ENCODE results near the gene SLC35G4. TPM values are rescaled to one million over a fixed set of nuclear protein-coding genes. Genes with fewer than 3 reads are reported as not detected.
A peak's percentile ranks its signal among the peaks of the same experiment; 100 is the strongest.

SLC35G4 gene
- total and polyA plus RNA-seq, 7 donors = not detected

DNA sequence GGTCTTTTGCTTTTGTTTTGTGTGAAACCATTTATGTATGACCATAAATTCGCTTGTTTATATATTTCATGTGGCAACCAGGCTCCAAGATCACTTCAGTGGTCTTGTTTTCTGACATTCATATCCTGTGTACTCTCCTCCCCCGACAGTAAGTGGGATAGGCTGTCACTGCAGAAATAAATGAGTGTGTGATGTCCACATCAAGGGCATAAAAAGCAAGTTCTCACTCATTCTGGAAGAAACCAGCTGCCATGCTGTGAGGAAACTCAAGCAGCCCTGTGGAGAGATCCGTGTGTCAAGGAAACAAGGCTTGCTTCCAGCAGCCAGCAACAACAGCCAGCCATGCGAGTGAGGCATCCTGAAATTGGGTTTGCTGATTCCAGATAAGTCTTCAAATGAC, 40.4 kb downstream of the SLC35G4 start:
- no peaks in the 10 kb centered on the region for H3K36me3 ChIP-seq (ENCODE audit: insufficient read depth in 1 of 2, low read depth in 1 of 2)
- TF ChIP-seq, protein P1, sequence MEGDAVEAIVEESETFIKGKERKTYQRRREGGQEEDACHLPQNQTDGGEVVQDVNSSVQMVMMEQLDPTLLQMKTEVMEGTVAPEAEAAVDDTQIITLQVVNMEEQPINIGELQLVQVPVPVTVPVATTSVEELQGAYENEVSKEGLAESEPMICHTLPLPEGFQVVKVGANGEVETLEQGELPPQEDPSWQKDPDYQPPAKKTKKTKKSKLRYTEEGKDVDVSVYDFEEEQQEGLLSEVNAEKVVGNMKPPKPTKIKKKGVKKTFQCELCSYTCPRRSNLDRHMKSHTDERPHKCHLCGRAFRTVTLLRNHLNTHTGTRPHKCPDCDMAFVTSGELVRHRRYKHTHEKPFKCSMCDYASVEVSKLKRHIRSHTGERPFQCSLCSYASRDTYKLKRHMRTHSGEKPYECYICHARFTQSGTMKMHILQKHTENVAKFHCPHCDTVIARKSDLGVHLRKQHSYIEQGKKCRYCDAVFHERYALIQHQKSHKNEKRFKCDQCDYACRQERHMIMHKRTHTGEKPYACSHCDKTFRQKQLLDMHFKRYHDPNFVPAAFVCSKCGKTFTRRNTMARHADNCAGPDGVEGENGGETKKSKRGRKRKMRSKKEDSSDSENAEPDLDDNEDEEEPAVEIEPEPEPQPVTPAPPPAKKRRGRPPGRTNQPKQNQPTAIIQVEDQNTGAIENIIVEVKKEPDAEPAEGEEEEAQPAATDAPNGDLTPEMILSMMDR (IDR thresholded peaks at IDR 0.05) = no peak
- no peak for DNase-seq
- H3K4me3 ChIP-seq = no peak overlapping the region
- H3K9me3 ChIP-seq = peaks cover 5% of the 10 kb centered on the region
- peaks cover 0 to 14% (median 0%) of the 10 kb centered on the region in 3 donors for H3K27me3 ChIP-seq (ENCODE audit: insufficient read depth in 3 of 3, low read length in 2 of 3)
- intact Hi-C loops (cut with DNase I) = loop anchor here (5.0 to 10.0 kb wide), 2 partner anchors 225 to 387 kb away; no protein-coding TSS in a partner anchor
- no peaks in the 10 kb centered on the region for H3K4me1 ChIP-seq
- no peak for ATAC-seq
- H3K27ac ChIP-seq = no peak overlapping the region
- 65 to 68% (median 67%) methylated on average over 4 of the region's 4 CpGs for WGBS, 3 donors

DNA sequence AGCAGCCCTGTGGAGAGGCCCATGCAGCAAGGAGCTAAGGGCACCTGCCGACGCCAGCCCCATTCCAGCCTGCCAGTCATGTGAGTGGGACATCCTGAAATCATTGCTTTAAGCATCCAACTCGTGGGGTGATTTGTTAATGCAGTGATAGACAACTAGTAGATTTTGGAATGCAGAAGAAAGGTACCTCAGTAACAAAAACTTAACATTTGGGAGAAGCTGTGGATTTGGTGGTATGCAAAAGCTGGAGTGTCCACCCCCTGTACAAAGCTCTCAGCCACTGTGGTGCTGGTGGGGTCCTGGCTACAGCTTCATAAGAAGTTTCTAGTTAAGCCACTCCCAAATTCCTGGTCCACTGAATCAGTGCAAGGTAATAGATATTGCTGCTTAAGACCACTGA, 42.5 kb downstream of the SLC35G4 start:
- no peak for DNase-seq
- TF ChIP-seq, protein P1 (IDR thresholded peaks at IDR 0.05) = no peak
- no peak overlapping the region for H3K27ac ChIP-seq
- H3K4me1 ChIP-seq = no peaks in the 10 kb centered on the region
- intact Hi-C loops (cut with DNase I) = loop anchor here (5.0 to 10.0 kb wide), 2 partner anchors 223 to 385 kb away; no protein-coding TSS in a partner anchor
- 70 to 76% (median 75%) methylated on average over 3 of the region's 3 CpGs for WGBS, 3 donors
- no peak for ATAC-seq
- H3K9me3 ChIP-seq = peaks cover 5% of the 10 kb centered on the region
- H3K4me3 ChIP-seq = no peak overlapping the region
- H3K27me3 ChIP-seq (ENCODE audit: insufficient read depth in 3 of 3, low read length in 2 of 3) = peaks cover 0 to 19% (median 0%) of the 10 kb centered on the region in 3 donors
- no peaks in the 10 kb centered on the region for H3K36me3 ChIP-seq (ENCODE audit: insufficient read depth in 1 of 2, low read depth in 1 of 2)

DNA sequence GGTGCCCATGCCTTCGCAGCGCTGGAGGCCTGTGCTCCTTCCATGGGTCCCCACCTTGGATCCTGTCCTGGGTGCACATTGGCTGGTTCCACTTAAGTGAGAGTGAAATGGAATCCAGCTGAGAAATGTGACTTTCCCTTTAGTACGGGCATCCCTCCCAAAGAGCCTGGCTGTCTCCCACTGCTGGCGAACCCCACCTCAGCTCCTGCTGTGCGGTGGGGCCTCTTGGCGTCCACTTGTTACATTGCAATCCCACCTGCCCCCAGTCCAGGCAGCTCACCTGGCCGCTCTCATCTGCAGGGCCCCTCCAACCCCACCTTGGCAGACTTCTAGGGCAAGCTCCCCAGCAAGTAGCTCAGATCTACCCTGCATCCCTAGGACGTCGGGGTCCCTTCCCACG, 44.1 kb downstream of the SLC35G4 start:
- H3K27me3 ChIP-seq (ENCODE audit: insufficient read depth in 3 of 3, low read length in 2 of 3) = peaks cover 0 to 19% (median 0%) of the 10 kb centered on the region in 3 donors
- 68 to 75% (median 68%) methylated on average over 10 of the region's 10 CpGs for WGBS, 3 donors
- ATAC-seq (no peak), DNase-seq (no peak)
- TF ChIP-seq, protein P1 (IDR thresholded peaks at IDR 0.05) = no peak
- intact Hi-C loops (cut with DNase I) = loop anchor here (5.0 to 10.0 kb wide), 2 partner anchors 221 to 384 kb away; no protein-coding TSS in a partner anchor
- H3K4me1 ChIP-seq = no peaks in the 10 kb centered on the region
- peaks cover 5% of the 10 kb centered on the region for H3K9me3 ChIP-seq
- H3K4me3 ChIP-seq = no peak overlapping the region
- H3K36me3 ChIP-seq (ENCODE audit: insufficient read depth in 1 of 2, low read depth in 1 of 2) = no peaks in the 10 kb centered on the region
- no peak overlapping the region for H3K27ac ChIP-seq

DNA sequence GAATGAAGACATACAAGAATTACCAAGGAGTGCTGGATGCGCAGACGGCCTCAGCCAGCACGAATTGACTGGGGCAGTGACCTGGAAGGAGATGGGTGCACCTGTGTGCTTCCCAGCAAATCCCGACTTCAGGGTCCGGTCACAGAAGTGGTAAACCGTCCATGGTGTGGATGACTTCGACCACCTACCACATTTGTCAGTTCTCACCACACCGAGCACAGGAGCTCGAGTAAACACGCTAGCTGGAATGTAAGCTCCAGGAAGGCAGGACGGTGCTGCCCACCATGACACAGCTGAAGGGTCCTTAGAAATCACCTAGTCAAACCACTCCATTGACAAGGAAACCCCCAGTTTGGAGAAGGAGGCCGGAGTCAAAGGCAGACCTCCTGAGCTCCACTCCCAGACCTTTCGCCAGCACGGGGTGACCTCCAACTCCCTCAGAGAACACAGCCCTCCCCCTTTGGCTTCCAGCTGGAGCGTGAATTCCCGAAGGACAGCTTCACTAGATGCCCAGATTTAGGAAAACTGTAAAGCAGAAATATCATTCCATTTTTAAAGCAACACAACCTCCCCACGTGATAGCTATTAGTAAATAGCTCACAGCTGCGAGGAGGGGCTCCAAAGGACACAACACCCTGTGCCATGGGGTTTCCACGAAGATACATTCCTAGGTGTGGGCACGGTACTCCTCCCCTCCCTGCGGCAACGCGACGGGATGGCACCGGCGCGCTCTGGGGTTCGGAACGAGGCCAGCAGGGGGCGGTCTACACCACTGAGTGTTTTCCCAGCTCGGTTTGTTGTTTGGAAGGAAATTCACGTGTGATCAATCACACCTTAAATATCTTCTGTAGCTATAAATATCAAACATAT, 45.6 kb downstream of the SLC35G4 start:
- 33 to 34% (median 33%) methylated on average over 32 of the region's 32 CpGs for WGBS, 3 donors
- peak; percentile 49 to 67 for DNase-seq
- Histone ChIP-seq H3K27ac (no peak overlapping the region), H3K9me3 (peaks cover 2% of the 10 kb centered on the region), H3K4me3 (no peak overlapping the region), H3K36me3 (ENCODE audit: insufficient read depth in 1 of 2, low read depth in 1 of 2) (no peaks in the 10 kb centered on the region), H3K27me3 (ENCODE audit: insufficient read depth in 3 of 3, low read length in 2 of 3) (peaks cover 0 to 19% (median 3%) of the 10 kb centered on the region in 3 donors), H3K4me1 (no peaks in the 10 kb centered on the region)
- TF ChIP-seq, protein P1 (IDR thresholded peaks at IDR 0.05) = peak; percentile 71
- intact Hi-C loops (cut with DNase I) = loop anchor here (5.0 to 10.0 kb wide), 2 partner anchors 220 to 382 kb away; no protein-coding TSS in a partner anchor
- ATAC-seq = peak; percentile 63 to 81 (median 68)
